Measurements from ENCODE around the gene SEMA5B. TPM values are rescaled to one million over a fixed set of nuclear protein-coding genes. Genes with fewer than 3 reads are reported as not detected.

SEMA5B gene
- total and polyA plus RNA-seq, 2 experiments from 2014 or later = 8.0 to 26.8 TPM

GRCh38 chr3:122917412-122917811, 110.2 kb downstream of the SEMA5B start (continued):
- TF ChIP-seq EZH2 (IDR thresholded peaks at IDR 0.05; ENCODE audit: low read depth, unreplicated experiment) (no peak), ETS1 (IDR thresholded peaks at IDR 0.05) (no peak)

GRCh38 chr3:122916580-122916979, 111.0 kb downstream of the SEMA5B start:
- Mint-ChIP-seq H3K36me3 (ENCODE audit: low read depth) (peaks cover 2% of the 10 kb centered on the region; the same call in 1 of the 3 replicates), H3K27ac (no peak overlapping the region), H3K27me3 (ENCODE audit: insufficient read depth, low read depth, poor library complexity) (peaks cover 4% of the 10 kb centered on the region), H3K4me1 (no peaks in the 10 kb centered on the region), H3K4me3 (no peak overlapping the region), H3K9me3 (no peaks in the 10 kb centered on the region)
- no peak for DNase-seq (ENCODE audit: low spot score)
- Histone ChIP-seq H3K9me2 (ENCODE audit: insufficient read depth) (no peaks in the 10 kb centered on the region), H3F3A (replicated peaks; ENCODE audit: low read depth) (no peaks in the 10 kb centered on the region), H3K36me3 (ENCODE audit: insufficient read depth) (no peaks in the 10 kb centered on the region), H2AFZ (no peak overlapping the region), H3K27ac (ENCODE audit: low read depth) (no peak overlapping the region), H3K4me3 (no peak overlapping the region), H3K4me2 (no peak overlapping the region), H4K20me1 (replicated peaks; ENCODE audit: insufficient read depth) (no peaks in the 10 kb centered on the region), H3K27me3 (ENCODE audit: insufficient read depth) (peaks cover 22% of the 10 kb centered on the region), H3K79me2 (replicated peaks; ENCODE audit: insufficient read depth) (no peaks in the 10 kb centered on the region), H3K4me1 (ENCODE audit: insufficient read depth) (no peaks in the 10 kb centered on the region)
- TF ChIP-seq ZNF114 (CRISPR knock-in tag; IDR thresholded peaks at IDR 0.05) (no peak), CTCF (conservative IDR thresholded peaks at IDR 0.05; ENCODE audit: low read depth in 2 of 2) (no peak), ZNF462 (CRISPR knock-in tag; IDR thresholded peaks at IDR 0.05) (no peak)
- ATAC-seq = no peak
